ENCODE measurements around the gene OSBPL2.

DNA sequence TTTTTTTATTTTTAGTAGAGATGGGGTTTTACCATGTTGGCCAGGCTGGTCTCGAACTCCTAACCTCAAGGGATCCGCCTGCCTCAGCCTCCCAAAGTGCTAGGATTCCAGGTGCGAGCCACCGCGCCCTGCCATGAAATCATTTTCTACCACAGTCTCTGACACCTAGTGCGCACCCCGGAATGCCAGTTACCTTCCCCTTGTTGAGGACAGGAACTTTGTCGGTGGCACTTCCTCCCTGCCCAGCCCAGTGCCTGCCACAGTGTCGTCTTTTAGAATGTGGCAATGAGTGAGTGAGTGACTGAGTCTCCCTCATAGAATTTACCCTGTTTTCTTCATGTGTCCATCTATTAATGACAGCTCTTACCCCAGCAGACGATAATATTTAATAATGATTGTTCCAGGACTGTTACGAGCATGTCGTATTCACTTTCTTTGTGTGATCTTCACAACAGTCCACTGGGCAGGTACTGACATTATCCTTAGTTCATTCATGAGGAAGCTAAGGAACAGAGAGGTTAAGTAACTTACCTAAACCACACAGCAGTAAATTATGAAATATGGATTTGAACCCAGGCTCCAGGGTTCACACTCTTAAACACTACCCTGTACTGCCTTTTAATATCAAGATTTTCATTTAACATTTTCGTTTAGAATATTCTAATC lies 1.8 kb downstream of the OSBPL2 start:
- TF ChIP-seq, protein P1, sequence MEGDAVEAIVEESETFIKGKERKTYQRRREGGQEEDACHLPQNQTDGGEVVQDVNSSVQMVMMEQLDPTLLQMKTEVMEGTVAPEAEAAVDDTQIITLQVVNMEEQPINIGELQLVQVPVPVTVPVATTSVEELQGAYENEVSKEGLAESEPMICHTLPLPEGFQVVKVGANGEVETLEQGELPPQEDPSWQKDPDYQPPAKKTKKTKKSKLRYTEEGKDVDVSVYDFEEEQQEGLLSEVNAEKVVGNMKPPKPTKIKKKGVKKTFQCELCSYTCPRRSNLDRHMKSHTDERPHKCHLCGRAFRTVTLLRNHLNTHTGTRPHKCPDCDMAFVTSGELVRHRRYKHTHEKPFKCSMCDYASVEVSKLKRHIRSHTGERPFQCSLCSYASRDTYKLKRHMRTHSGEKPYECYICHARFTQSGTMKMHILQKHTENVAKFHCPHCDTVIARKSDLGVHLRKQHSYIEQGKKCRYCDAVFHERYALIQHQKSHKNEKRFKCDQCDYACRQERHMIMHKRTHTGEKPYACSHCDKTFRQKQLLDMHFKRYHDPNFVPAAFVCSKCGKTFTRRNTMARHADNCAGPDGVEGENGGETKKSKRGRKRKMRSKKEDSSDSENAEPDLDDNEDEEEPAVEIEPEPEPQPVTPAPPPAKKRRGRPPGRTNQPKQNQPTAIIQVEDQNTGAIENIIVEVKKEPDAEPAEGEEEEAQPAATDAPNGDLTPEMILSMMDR (IDR thresholded peaks at IDR 0.05 in 8 of 11, conservative IDR thresholded peaks at IDR 0.05 in 3 of 11): no peak
- TF ChIP-seq POLR2A (IDR thresholded peaks at IDR 0.05) (no peak), POLR2AphosphoS5 (IDR thresholded peaks at IDR 0.05) (no peak)

Data from spleen (tissue), 7 donors.